ENCODE data around the gene CCDC69.

The CCDC69 gene

DNA sequence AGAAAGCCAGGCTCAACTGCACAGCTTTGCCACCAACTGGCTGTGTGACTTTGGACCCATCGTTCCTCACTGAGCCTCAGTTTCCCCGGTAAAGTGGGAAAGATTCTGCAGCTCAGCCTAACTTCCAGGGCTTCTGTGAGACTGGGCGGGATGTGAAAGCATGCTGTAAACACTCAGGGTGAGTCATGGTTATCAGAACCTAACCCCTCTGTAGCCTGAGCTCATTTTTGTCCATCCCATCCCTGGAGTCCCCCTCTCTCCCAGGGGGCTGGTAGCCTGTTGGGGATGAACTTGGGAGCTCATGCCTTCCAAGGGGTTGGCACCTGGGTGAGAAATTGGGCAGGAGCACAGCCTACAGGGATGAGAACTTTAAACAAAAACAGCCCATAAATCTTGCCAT, 2.3 kb downstream of the CCDC69 start:
- DNase-seq = peak in 1 of 2 experiments; percentile 46

DNA sequence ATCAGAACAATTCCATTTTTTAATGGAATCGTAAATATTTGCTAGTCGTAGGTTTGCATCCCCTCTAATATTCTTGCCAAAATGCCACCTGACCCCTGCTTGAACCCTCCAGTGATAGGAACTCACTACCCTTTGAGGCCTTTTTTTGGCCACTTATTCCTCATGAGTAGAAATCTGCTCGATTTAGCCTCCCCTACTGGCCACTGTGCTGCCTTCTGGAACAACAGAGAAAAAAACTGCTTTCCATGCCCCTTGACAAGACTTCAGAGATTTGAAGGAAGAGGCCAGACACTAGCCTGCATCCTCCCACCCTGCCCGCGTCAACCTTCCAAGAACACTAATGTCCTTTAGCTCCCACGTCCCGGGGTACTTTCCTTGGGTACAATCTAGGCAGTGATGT, 4.1 kb downstream of the CCDC69 start:
- no peak for DNase-seq

DNA sequence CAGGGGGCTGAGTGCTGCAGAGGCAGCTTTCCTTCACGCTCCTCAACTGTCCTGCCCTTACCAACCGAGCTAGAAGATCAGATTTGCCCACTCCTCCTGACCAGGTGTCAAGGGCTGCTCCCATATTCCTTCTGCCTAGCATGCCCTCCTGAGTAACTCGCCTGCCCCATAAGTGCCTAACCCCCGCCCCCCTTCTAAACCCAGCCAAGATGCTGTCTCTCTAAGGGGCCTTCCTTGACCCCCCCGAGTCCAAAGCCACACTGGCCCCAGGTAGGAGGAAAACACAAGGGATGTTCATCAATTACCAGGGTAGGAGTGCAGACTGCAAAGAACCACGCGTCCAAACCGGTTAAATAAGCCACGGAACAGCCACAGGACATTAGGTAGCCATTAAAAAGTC, 4.8 kb downstream of the CCDC69 start:
- no peak for DNase-seq

DNA sequence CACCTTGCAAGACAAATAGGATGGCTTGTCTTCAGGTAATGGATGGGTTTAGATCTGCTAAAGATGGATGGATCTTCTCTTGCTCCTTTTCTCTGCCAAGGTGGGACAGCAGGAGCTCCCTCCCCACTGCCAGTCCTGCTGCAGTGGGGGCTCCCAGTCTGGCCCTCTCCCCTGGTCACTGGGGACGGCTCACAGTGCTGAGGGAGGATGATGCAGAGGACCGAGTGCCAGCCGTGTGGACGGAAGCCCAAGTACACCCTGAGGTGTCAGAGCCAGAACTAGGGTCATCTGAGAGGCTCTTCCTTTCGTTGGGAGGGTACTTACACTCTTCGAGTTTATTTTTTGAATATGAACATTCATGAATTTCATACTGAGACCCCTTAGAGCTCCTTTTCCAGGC, 5.7 kb downstream of the CCDC69 start:
- DNase-seq = no peak

DNA sequence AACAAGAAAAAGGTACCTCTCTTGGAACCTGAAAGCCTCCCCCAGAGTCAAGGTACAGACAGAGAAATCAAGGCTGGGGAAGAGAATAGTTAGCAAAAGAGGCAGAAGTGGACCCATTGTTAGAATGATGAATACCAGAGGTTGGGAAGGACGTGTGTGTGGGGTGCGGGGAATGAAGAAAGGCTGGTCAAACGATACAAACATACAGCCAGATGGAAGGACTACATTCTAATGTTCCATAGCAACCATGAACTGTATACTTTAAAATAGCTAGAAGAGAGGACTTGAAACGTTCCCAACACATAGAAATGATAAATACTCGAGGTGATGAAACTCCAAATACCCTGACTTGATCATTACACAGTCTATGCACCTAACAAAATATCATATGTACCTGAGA, 7.1 kb downstream of the CCDC69 start:
- peak in 1 of 2 experiments; percentile 1 for DNase-seq

DNA sequence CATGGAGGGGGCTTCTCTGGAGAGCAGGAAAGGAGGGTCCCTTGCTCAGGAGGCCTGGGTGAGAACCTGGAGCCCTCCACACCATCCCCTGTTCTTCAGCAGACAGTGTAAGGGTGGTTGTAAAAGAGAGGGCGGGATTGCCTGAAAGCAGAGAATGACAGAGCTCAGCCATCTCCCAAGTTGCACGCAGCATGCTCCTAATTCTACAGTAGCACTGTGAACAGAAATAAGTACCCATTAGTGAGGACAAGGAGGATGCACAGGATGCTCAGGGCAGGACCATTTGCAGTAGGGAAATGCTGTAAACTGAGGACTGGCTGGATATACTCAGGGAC, 8.4 kb downstream of the CCDC69 start:
- no peak for DNase-seq

DNA sequence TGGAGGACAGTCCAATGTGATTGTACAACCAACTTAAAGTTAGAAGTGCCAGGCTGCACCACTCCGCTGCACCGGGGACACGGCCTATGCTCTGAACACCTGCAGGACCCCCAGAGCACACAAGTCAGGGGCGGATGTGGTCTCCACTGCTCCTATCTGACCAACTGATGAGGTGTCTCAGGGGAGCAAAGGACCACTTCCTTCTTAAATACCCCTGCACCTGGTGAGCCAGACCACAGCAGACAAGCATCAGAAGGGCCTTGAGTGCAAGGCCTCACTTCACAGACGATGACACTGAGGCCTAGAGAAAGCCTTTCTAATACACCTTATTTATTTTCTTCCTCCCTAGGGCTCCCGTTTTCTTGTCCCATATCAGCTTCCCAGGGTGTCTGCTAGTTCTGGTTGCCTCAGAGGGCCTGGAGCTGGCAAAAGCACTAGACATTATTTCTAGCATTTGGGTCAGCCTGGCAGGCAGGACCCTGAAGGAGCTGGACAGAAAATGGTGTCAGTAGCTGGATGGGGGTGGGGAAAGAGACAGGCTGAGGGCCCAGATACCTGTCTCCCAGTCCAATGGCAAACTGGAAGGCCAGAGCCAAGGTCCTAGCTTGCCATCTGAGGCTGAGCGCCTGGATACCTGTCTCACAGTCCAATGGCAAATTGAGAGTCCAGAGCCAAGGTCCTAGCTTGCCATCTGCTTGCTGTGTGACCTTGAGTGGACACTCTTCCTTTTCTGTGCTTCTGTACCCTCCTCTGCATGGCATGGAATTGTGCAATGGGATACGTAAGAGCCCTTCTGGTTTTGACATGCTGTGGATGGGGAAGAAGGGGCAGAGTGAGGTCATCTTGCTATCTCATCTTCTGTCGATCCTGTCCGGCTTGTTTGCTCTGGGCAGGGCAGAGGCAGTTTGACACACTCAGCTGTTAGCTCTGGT, 9.0 kb downstream of the CCDC69 start:
- peak; percentile 54 to 59 for DNase-seq

DNA sequence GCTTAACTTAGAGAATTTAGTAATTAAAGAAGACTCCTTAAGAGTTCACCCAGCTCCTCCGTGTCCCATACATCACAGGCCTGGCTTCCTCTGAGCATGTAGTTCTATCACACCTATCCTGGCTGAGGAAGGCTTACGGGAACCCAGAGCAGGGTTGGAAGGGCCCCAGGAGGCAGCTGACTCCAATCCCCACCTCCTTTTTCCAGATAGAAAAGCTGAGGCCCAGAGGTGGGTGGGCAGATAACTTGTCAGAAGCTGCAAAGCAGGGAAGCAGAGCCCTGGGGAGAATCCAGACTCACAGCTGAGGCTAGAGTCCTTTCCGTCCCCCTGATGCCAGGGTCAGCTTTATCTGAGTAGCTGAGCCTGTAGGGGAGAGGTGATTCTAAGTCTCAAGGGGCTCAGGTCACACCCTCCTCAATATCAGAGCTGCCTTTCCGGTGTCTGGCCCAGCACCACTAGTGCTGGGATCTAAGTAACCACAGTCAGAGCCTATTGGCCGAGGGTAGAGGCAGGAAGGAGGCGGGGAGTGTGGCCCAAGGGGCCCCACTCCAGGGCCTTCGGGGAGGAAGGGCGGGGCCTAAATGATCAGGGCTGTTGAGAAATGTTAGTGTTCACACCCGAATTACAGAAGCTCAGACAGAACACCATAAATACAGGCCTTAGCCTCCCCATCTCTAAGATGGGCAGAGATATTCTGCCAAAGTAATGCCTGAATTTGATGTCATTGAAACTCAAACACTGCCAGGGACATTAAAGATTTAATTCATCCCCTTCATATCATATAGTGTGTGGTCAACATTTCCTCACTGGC, 9.9 kb downstream of the CCDC69 start:
- DNase-seq = peak; percentile 88 to 89

DNA sequence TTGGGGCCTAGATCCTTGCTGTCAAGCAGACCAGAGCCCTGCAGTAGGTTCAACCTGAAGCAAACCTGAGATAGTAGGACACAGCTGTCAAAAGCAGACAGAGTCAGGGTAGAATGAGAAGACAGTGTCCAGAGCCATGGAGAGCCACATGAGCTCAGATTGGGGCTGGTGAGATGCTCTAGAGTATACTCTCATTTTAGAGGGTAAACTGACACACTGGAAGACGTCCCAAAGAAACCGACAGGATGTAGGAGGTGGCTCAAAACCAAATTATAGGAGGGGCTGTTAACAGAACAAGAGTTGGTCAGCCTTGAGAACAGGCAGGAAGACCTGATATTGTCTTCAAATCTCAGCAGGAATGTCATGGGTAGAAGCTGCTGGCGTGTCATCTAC, 11.5 kb downstream of the CCDC69 start:
- no peak for DNase-seq

DNA sequence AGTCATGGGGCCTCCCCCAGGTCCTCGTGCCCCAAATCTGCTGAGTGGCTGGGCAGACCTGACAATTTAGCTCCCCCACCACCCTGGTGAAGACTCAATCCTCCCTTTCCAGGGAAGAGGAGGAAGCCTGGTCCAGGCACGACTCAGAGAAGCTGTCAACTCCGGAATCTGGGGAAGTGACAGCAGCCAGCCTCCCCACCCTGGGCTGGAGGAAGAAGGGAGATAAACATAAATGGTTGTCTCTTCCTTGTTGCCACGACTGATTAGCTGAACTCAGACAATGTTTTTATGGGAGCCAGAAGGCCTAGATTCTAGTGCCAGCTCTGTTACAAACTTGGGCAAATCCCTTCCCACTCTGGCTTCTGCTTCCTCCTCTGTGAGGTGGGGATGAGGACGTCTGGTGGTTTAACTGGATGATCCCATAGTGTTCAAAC, 15.4 kb downstream of the CCDC69 start:
- DNase-seq = peak in 1 of 2 experiments; percentile 32

DNA sequence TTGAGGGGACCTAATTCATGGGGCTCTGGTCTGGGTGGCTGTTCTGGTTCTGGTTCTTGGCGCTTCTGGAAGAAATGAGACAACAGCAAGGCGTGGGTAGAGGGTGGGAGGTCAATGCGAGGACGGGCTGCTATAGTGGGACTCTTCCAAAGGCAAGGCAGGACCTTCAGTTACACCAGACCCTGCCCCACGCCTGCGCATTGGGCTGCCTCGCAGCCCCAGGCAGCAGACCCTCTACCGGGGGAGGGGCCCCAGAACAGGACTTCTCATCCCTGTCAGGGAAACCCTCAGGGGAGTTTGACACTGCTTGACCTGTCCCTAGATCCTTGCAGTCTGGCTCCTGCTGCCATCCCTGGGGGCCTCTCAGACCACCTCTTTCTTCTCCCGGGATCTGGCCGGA, 18.5 kb downstream of the CCDC69 start:
- peak in 1 of 2 experiments; percentile 17 for DNase-seq

DNA sequence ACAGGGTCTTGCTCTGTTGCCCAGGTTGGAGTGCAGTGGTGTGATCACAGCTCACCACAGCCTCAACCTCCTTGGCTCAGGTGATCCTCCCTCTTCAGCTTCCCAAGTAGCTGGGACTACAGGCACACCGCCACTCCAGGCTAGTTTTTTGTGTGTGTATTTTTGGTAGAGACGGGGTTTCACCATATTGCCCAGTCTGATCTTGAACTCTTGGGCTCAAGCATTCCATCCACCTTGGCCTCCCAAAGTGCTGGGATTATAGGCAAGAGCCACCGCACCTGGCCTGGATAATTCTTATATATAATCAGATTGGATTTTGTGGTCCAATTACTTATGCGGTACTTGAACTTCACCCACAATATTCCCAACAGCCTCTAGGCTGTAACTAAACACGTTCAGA, 19.8 kb downstream of the CCDC69 start:
- peak; percentile 6 to 12 for DNase-seq

DNA sequence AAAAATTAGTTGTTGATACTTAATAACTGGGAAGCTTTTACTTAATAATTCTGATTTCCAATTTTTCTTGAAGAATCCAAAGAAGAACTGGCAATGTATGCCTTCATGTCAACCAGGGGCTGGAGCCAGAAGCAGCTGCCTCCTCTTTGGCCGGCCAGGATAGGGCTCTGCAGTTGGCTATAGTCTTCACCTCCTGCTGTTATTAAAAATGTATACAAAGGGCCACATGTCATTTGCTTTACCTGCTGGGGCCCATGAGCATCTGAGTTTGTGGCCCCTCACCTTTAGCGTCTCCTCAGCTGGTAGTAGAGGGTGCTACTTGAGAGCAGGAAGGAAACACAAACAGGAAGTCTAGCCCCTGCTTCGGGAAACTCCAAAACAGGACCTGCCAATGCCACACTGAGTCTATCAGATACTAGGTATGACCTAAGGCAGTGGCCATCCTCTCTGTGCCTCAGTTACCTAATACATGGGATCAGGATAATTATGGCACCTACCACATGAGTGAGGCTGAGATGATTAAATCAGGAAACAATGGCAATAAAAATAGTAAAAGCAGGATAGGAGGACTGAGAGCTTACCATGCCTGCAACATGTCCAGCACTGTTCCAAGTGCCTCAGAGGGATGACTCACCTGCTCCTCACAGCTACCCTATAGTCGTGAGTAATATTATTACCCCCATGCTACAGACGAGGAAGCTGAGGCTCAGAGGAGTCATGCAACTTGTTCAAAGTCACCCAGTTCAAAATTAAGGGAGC, 21.3 kb downstream of the CCDC69 start:
- peak in 1 of 2 experiments; percentile 59 for DNase-seq

DNA sequence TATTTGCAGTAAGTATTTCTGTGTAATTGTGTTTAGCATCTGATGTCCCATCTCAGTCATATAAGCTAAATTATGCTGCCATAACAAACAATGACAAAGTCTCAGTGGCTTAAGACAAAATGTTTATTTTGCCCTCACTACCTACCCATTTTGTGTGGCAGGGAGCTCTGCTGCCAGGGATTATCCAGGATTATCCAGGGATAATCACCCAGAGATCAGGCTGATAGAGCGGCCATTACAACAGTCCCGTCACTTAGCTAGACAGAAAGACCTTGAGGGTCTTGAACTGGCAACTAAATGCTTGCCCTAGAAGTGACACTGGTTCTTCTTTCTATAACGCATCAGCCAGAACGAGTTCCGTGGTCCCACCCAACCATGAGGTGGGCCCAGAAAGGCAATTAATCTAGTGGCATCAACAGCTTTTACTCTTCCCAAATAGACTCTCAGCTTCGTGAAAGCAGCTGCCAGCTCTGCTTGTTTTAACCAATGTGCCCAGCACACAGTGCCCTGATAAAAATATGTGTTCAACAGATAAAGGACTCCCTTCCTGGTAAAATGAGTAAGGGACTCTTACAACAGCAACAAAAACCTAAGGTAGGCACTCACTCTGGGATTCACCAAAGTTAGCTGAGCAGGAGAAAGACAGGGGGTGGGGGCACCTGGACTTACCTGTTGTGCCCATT, 22.8 kb downstream of the CCDC69 start:
- peak in 1 of 2 experiments; percentile 7 for DNase-seq

DNA sequence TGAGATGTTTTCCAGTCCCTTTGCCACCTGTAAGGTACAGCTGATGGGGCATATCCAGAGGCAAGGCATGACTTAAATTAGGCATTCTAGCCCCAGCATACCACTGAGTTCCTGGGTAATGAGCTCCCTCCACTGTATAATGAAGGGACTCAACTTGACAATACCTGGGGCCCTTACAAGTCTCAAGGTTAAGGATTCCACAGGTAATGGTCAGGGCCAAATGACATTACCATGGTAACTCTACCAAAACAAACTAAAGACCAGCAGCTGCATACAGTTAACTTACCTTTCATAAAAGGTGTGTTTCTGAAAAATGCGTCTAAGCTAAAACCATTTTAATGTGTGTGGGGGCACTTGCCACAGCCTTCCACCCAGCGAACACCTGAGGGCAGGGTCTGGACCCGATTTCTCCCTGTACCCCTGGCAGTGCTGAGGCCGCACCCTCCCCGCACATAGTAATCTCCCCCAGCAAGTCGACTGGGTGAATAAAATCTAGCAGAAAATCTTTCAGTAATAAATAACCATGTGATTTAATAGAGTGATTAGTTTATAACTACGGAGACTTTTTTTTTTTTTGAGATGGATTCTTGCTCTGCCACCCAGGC, 24.2 kb downstream of the CCDC69 start:
- peak in 1 of 2 experiments; percentile 5 for DNase-seq

DNA sequence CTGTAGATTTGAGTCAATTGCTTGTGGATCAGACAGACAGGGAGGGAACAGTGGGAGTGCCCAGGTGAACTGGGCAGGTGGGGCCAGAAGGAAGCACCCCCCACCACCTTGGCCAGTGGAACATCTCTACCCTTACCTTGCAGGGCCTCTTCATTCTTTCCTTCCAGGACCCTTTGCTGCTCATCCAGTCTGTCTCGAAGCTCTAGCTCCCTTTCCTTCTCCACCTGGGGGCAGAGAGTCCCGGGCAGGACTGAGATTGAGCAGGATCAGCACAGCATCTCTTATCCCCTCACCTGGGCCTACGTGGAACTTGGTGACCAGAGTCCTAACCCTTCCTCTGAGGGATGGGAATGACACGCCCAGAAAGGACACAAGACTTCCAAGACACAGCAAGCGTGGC, 25.0 kb downstream of the CCDC69 start:
- peak in 1 of 2 experiments; percentile 14 for DNase-seq

DNA sequence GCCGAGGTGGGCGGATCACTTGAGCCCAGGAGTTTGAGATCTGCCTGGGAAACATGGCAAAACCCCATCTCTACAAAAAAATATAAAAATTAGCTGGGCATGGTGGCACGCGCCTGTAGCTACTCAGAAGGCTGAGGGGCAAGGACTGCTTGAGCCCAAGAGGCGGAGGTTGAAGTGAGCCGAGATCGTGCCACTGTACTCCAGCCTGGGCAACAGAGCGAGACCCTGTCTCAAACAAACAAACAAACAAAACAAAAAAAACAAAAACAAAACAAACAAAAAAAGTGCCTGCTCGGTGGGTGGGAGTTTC, 26.6 kb downstream of the CCDC69 start:
- DNase-seq = peak in 1 of 2 experiments; percentile 5

DNA sequence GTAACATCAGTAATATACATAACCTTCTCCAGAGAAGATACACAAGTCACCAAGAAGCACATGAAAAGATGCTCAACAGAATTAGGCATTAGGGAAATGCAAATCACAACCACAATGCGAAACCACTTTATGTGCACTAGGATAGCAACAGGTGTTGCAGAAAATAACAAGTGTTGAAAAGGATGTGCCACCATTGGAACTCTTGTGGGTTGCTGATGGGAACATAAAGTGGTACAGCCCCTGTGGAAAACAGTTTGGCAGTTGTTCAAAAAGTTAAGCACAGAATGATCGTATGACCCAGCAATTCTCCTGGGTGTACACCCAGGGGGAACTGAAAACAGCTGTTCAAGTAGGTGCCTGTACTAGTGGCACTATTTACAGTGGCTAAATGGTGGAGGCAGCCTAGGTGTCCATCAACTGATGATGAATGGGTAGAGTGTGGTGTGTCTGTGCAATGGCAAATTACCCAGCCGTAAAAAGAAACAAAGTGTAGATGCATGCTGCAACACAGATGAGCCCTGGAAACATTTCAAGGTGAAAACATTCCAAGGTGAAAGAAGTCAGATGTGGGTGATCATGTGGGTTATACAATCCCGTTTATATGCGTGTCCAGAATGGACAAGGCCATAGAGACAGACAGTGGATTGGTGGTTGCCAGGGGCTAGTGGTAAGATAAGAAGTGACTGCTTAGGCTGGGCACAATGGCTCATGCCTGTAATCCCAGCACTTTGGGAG, 27.2 kb downstream of the CCDC69 start:
- peak in 1 of 2 experiments; percentile 16 for DNase-seq

DNA sequence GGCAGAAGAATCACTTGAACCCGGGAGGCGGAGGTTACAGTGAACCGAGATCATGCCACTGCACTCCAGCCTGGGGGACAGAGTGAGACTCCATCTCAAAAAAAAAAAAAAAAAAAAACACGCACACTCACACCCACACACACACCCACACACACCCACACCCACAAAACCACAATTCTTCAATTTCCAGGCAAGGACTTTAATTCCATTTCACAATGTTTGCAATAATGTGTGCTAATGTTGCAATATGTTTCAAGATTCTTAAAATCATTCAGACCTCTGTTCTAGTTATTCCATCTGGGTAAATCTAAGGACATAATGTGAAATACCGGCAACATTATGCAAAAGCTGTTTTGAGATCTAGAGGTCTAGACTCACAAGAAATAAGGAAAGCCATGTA, 28.3 kb downstream of the CCDC69 start:
- peak in 1 of 2 experiments; percentile 22 for DNase-seq

DNA sequence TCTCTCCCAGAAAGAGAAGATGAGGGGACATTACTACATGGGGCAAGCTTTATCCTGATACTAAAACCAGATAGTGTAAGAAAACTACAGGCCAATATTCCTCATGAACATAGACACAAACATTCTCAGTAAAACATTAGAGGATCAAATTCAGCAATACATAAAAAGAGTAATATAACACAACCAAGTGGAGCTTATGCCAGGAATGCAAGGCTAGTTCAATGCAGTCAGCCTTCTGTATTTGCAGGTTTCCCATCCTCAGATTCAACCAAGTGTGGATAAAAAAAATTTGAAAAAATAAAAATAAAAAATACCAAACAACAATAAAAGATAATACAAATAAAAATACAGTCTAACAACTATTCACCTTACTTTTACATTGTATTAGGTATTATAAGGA, 31.3 kb downstream of the CCDC69 start:
- DNase-seq = no peak

DNA sequence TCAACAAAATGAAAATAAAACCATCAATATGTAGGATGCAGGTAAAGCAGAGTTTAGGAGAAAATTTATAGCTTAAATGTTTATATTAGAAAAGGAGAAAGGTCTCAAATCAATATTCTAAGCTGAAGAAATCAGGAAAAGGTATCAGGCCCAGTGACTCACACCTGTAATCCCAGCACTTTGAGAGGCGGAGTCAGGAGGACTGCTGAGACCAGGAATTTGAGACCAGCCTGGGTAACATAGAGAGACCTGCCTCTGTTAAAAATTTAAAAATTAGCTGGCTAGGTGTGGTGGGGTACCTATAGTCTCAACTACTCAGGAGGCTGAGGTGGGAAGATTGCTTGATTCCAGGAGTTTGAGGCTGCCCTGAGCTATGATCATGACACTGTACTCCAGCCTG, 32.2 kb downstream of the CCDC69 start:
- peak in 1 of 2 experiments; percentile 7 for DNase-seq

DNA sequence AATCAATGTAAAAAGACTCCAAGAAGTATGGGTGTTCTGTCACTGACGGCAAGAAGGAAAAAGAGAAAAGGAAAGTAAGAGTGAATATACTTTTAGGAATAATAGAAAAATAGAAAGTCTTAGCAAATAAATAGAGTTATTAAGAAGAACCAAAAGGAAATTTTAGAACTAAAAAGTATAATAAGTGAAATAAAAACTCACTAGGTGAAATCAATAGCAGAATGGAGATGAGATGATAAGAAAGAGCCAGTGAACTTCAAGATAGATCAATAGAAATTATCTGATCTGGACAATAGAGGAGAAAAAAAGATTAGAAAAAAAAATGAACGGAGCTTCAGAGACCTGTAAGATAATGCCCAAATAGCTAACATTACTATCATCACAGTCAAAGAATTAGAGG, 34.7 kb downstream of the CCDC69 start:
- no peak for DNase-seq

Data from activated T-cell treated with anti-CD3 and anti-CD28 coated beads, Interleukin-2, amount 50 U/mL, for 48 hours (primary cell).